HG03095 (cell line): Measurements from ENCODE around the gene PTPN22.

ENCODE experiments used
- ATAC-seq: cut with Tn5 transposase; IDR thresholded peaks from one replicate; pipeline ENCODE4 v1.9.1; 2021; ENCODE audit warnings: moderate library complexity; ENCODE audit not compliant: unreplicated experiment

PTPN22 gene

GRCh38 chr1:113768916-113769600, 102.5 kb downstream of the PTPN22 start:
- no peak for ATAC-seq

- ATAC-seq: no peak
These were observed 105.9 kb downstream of the PTPN22 start for GRCh38 chr1:113765306-113766230.
